VCaP (cell line): ENCODE results near the gene EFCAB8.
"Not testable (repeated sequence)": the region's sequence is repeated elsewhere in the genome, so short reads cannot be mapped to it uniquely, and the experiment has no call there.

Experiments
- H3K27ac ChIP-seq: fragments of 450-650 bp; 2 replicates; pipeline ENCODE4 v1.5.1; 2017
- TF ChIP-seq, protein P1 (sequence below): fragments of 450-650 bp; conservative IDR thresholded peaks from 2 replicates; pipeline ENCODE4 v1.5.1; 2017; ENCODE audit warnings: mild to moderate bottlenecking, moderate library complexity

Gene EFCAB8

DNA sequence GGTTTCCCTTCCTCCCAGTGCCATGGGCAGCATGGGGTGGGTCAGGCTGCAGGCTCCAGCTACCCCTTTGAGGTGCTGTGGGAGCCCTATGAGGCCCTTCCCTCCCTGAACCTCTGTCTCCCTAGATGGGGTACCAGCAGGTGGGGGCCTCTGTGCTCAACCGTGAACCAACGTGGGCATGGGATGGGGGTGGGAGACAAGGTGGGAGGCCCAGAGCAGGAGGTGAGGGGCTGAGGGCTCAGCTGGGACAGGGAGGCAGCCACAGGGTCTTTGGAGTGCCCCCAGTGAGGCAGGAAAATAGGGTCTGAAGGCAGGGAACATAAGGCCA, 112.2 kb downstream of the EFCAB8 start:
- TF ChIP-seq, protein P1, sequence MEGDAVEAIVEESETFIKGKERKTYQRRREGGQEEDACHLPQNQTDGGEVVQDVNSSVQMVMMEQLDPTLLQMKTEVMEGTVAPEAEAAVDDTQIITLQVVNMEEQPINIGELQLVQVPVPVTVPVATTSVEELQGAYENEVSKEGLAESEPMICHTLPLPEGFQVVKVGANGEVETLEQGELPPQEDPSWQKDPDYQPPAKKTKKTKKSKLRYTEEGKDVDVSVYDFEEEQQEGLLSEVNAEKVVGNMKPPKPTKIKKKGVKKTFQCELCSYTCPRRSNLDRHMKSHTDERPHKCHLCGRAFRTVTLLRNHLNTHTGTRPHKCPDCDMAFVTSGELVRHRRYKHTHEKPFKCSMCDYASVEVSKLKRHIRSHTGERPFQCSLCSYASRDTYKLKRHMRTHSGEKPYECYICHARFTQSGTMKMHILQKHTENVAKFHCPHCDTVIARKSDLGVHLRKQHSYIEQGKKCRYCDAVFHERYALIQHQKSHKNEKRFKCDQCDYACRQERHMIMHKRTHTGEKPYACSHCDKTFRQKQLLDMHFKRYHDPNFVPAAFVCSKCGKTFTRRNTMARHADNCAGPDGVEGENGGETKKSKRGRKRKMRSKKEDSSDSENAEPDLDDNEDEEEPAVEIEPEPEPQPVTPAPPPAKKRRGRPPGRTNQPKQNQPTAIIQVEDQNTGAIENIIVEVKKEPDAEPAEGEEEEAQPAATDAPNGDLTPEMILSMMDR, result no peak
- H3K27ac ChIP-seq, result no peak overlapping the region

DNA sequence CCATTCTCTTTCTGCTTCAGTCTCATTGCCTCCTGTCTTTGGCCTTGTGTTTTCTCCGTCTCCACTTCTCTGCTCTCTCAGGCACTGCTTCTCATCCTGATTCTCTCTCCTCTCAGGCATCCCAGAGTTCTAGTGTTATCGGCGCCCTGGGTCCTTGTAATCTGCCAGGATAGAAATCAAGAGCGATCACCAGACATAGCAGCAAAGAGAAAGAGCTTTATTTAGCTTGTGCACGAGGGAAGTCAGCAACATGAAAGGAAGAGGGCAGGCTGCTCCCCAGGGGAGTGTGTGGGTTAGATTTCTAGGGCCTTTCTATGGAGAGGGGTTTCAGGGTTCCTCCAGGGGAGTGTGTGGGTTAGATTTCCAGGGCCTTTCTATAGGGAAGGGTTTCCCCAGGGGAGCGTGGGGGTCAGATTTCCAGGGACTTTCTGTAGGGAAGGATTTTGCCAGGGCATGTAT, 113.0 kb downstream of the EFCAB8 start:
- TF ChIP-seq, protein P1, result no peak
- H3K27ac ChIP-seq, result no peak overlapping the region

DNA sequence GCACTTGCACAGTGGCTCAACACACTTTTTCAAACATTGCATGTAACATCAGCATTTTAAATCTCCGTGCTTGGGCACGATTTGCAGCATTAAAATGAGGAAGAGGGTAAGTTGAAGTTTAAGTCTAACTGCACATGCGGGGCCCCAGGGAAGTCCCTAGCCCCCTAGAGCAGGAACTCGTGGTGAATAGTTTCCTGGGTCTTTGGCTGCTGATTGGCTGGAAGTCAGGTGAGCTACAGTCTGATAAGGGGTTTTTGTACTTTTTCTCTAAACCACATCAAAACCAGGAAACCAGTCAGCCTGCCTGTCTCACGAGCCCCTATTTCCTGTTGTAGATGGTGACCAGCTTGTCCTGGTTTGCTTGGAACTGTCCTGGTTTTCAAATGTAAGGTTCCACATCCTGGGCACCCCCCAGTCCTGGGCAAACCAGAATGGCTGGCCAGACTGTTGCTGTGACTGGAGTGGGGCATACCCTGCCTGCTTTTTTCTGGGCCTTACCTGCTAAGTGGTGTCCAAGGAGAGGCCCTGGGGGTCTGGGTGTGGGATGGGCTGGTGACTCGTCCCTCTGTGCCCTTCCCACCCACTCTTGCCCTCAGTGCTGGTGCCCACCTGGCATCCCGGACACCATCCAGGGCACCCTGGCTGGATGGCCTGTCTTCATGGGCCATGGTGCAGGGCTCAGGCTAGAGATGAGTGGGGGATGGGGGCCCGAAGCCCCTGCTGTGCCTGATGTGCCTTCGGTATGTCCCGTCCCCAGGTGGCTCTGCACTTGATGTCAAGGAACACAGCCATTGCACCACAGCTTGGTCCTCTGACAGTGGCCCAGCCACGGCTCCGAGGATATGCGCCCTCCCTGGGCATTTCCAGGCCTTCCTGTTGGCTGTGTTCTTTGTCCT, 113.7 kb downstream of the EFCAB8 start:
- TF ChIP-seq, protein P1, result no peak
- H3K27ac ChIP-seq, result no peak overlapping the region

DNA sequence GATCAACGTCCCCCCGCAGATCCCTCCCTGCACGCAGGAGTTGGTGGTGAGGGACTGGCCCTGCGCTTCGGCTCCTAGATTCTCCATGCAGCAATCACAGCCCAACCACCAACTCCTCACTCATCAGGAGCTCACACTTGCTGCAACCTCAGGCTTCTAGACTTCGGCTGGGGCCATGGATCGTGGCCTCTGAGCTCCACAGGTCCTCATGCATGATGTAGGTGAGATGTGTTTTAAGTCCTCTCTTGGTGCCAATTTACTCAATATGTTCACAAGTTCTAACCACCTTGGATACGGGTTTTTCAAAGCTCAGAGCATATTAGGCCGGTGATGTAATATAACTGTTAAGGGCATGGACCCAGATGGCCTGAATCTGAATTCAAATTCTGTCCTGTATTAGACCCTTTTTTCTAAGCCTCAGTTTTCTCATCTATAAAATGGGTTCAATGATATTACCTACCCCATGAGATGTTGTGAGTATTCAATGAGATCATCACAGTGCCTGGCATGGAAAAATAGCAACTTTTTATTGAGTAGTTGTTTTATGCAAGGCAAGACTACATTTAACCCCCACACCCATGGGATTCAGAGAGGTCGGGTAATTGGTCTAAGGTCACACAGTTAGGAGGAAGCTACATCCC, 114.5 kb downstream of the EFCAB8 start:
- no peak overlapping the region for H3K27ac ChIP-seq
- TF ChIP-seq, protein P1, result no peak

DNA sequence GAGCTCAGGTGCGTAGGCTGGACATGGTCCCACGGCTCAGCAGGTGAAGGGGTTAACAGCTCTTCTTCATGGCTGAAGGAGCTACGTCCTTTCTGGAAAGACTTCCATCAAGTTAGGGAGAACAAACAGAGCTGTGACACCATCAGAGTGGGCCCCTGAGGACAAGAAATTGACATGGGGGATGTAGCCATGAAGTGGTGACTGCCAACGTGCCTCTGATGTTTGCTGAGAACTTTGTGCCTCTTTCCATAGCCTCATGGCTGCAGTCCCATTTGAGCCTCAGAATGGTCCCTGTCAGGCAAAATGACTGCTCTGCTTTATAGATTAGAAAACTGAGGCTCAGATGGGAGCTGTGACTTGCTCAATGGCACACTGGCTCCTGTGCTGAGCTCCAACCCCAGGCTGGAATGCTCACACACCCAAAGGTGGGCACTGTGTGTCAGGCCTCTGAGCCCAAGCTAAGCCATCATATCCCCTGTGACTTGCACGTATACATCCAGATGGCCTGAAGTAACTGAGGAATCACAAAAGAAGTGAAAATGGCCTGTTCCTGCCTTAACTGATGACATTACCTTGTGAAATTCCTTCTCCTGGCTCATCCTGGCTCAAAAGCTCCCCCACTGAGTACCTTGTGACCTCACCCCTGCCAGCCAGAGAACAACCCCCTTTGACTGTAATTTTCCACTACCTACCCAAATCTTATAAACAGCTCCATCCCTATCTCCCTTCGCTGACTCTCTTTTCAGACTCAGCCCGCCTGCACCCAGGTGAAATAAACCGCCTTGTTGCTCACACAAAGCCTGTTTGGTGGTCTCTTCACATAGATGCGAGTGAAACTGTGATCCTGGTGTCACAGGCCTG, 115.7 kb downstream of the EFCAB8 start:
- H3K27ac ChIP-seq, result not testable (repeated sequence)

DNA sequence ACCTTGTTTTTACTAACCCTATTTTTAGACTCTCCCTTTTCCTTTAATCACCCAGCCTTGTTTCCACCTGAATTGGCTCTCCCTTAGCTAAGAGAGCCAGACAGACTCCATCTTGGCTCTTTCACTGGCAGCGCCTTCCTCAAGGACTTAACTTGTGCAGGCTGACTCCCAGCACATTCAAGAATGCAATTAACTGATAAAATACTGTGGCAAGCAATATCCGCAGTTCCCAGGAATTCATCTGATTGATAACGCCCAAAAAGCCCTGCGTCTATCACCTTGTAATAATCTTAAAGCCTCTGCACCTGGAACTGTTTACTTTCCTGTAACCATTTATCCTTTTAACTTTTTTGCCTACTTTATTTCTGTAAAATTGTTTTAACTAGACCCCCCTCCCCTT, 116.4 kb downstream of the EFCAB8 start:
- not testable (repeated sequence) for H3K27ac ChIP-seq

DNA sequence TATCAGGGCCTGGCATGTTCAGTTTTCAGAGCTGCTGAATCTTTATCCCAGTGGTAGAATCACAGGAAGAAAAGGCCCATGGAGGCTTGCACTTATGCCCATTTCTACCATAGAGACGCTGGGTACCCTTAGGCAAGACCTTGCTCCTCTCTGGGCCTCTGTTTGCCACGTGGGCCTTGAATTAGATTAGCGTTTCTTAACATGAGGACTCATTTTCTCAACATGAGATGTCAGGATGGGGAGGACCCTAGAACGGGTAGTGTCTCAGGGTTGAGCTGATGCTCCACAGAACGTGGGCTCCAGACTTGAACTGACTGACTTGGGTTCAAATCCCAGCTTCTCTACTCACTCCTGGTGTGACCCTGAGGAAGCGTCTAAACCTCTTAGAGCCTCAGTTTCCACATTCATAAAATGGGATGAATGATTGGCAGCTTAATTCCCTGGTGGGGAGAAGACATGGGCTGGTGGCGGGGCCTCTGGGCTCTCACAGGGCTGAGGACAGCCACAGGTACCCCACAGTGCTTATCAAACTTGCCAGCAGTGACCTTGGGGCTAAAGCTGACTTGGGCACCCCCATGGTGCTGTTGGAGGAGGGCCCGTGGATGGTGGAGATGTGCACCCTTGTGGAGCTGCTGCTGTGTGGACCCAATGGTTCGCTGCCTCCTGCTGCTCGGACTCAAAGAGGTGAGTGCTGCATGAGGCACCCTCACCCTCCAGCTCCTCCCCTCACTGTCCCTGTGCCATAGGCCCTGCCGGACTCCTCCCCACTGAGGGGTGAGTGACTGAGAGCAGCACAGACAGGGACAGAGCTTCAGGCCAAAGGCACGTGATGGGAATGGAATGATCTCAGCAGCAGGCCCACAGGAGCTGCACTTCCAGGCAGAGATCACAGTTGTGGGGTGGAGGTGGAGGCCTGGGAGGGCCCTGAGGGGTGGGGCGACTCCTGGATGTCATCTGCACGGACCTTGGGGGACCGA, 117.3 kb downstream of the EFCAB8 start:
- no peak overlapping the region for H3K27ac ChIP-seq
- TF ChIP-seq, protein P1, result no peak
